ENCODE results near the gene TBCD. TPM values are rescaled to one million over a fixed set of nuclear protein-coding genes. Genes with fewer than 3 reads are reported as not detected.

The TBCD gene
- total RNA-seq, 1 experiment from 2014 or later: 129 TPM

GRCh38 chr17:82949361-82949760 is 197.5 kb downstream of the TBCD start:
- no CpG with 5 or more reads among the region's 20 CpGs for WGBS (ENCODE audit: extremely low coverage, insufficient read length, low lambda C conversion rate)

More at GRCh38 chr17:82949361-82949760, 197.5 kb downstream of the TBCD start:
- no peak overlapping the region for H3K14ac ChIP-seq (ENCODE audit: insufficient read depth, low read length)
- Mint-ChIP-seq H3K27me3 (ENCODE audit: low read depth) (peaks cover 40% of the 10 kb centered on the region), H3K36me3 (ENCODE audit: insufficient read depth in 1 of 3, low read depth in 3 of 3) (peaks cover 83 to 93% (median 92%) of the 10 kb centered on the region in 3 experiments), H3K27ac (no peak overlapping the region), H3K4me3 (no peak overlapping the region), H3K4me1 (no peaks in the 10 kb centered on the region), H3K9me3 (peaks cover 97 to 100% of the 10 kb centered on the region in 2 experiments)
- no peak overlapping the region for H3T11ph ChIP-seq (ENCODE audit: low read length)
- H2BK12ac ChIP-seq (ENCODE audit: insufficient read length, low read depth, low read length): no peak overlapping the region
- H2BK120ac ChIP-seq (ENCODE audit: low read depth, low read length, poor library complexity, severe bottlenecking): no peak overlapping the region
- H3K4me2 ChIP-seq (ENCODE audit: insufficient read depth, insufficient read length, low read length): no peak overlapping the region
- no peak overlapping the region for H3K23ac ChIP-seq (ENCODE audit: insufficient read length, low read depth, low read length)
- H4K91ac ChIP-seq (ENCODE audit: insufficient read length, low read depth, low read length): no peak overlapping the region
- TF ChIP-seq, protein P1, sequence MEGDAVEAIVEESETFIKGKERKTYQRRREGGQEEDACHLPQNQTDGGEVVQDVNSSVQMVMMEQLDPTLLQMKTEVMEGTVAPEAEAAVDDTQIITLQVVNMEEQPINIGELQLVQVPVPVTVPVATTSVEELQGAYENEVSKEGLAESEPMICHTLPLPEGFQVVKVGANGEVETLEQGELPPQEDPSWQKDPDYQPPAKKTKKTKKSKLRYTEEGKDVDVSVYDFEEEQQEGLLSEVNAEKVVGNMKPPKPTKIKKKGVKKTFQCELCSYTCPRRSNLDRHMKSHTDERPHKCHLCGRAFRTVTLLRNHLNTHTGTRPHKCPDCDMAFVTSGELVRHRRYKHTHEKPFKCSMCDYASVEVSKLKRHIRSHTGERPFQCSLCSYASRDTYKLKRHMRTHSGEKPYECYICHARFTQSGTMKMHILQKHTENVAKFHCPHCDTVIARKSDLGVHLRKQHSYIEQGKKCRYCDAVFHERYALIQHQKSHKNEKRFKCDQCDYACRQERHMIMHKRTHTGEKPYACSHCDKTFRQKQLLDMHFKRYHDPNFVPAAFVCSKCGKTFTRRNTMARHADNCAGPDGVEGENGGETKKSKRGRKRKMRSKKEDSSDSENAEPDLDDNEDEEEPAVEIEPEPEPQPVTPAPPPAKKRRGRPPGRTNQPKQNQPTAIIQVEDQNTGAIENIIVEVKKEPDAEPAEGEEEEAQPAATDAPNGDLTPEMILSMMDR (conservative IDR thresholded peaks at IDR 0.05): no peak
- no peaks in the 10 kb centered on the region for H4K20me1 ChIP-seq (ENCODE audit: control insufficient read depth, insufficient read depth, insufficient read length)
- H3K56ac ChIP-seq (ENCODE audit: insufficient read length, low read depth, low read length): no peak overlapping the region
- H3K18ac ChIP-seq (ENCODE audit: insufficient read length, low read depth, low read length): no peak overlapping the region
- H3K9me3 ChIP-seq (ENCODE audit: control insufficient read depth, low read depth, low read length): peaks cover 75% of the 10 kb centered on the region
- H2AFZ ChIP-seq (ENCODE audit: low read length): no peak overlapping the region
- H2BK5ac ChIP-seq (ENCODE audit: insufficient read length, low read length): no peak overlapping the region
- no peak overlapping the region for H3K27ac ChIP-seq (ENCODE audit: insufficient read length, low read depth, low read length)
- H3K79me1 ChIP-seq (ENCODE audit: insufficient read depth, low read depth, low read length, poor library complexity, severe bottlenecking): no peaks in the 10 kb centered on the region
- no peak overlapping the region for H4K5ac ChIP-seq (ENCODE audit: insufficient read length, low read depth, low read length)
- H3K27me3 ChIP-seq (ENCODE audit: insufficient read depth, low read length): no peaks in the 10 kb centered on the region
- no peaks in the 10 kb centered on the region for H3K4me1 ChIP-seq (ENCODE audit: insufficient read depth, low read length)
- H4K8ac ChIP-seq (replicated peaks; ENCODE audit: insufficient read length, low read depth, low read length): no peak overlapping the region
- no peaks in the 10 kb centered on the region for H3K23me2 ChIP-seq (ENCODE audit: insufficient read length, low read depth, low read length, poor library complexity, severe bottlenecking)
- no peak overlapping the region for H2BK20ac ChIP-seq (ENCODE audit: low read depth, low read length, poor library complexity, severe bottlenecking)
- H3K4ac ChIP-seq (ENCODE audit: low read depth, low read length): no peak overlapping the region
- no peak for DNase-seq
- no peaks in the 10 kb centered on the region for H3K79me2 ChIP-seq (ENCODE audit: insufficient read depth, low read length)
- H2AK5ac ChIP-seq (ENCODE audit: insufficient read length, low read length): no peak overlapping the region
- no peak overlapping the region for H2BK15ac ChIP-seq (ENCODE audit: low read depth, low read length)
- H3K9ac ChIP-seq (ENCODE audit: extremely low read depth, insufficient read length, low read length): no peak overlapping the region
